Keratinocyte (primary cell): Measurements from ENCODE around the gene MYL7. TPM values are rescaled to one million over a fixed set of nuclear protein-coding genes. Genes with fewer than 3 reads are reported as not detected.

Experiments
- DNase-seq: peaks from one replicate; pipeline ENCODE4 v3.0.0-alpha.2; 2011; ENCODE audit warnings: low read depth, missing footprints, low spot score
- FAIRE-seq: peaks from 2 replicates; lab custom pipeline; 2011; peaks lifted over from hg19 to GRCh38; lab: Jason Lieb, UNC
- H2AFZ ChIP-seq: 2 replicates; pipeline ENCODE4 v1.6.0; 2012; ENCODE audit warnings: low read length, control low read depth, inconsistent platforms; ENCODE audit not compliant: control insufficient read depth
- H3K27ac ChIP-seq: 2 replicates; pipeline ENCODE4 v1.5.1; 2011; ENCODE audit warnings: low read length; ENCODE audit not compliant: control insufficient read depth, insufficient read depth
- H3K27me3 ChIP-seq: 3 replicates; pipeline ENCODE4 v1.6.0; 2011; ENCODE audit warnings: low read length; ENCODE audit not compliant: control insufficient read depth, insufficient read depth; ENCODE audit errors: extremely low read depth
- H3K36me3 ChIP-seq, 2 experiments: 2 replicates in 1 of 2; 3 replicates in 1 of 2; pipeline ENCODE4 v1.5.1; 2011; ENCODE audit warnings: low read length in 2 of 2, mild to moderate bottlenecking in 1 of 2; ENCODE audit not compliant: control insufficient read depth in 2 of 2, insufficient read depth in 2 of 2; ENCODE audit errors: extremely low read depth in 1 of 2
- H3K4me1 ChIP-seq: 3 replicates; pipeline ENCODE4 v1.5.1; 2011; ENCODE audit warnings: low read length; ENCODE audit not compliant: control insufficient read depth, insufficient read depth; ENCODE audit errors: extremely low read depth
- H3K4me2 ChIP-seq: 3 replicates; pipeline ENCODE4 v1.6.0; 2011; ENCODE audit warnings: low read depth, low read length; ENCODE audit not compliant: control insufficient read depth, insufficient read depth; ENCODE audit errors: extremely low read depth
- H3K4me3 ChIP-seq, 3 experiments: fragments of 200-600 bp in 1 of 3; sonication (generic) in 1 of 3; 2 replicates in 2 of 3; 3 replicates in 1 of 3; pipeline ENCODE4 v1.5.1; 2011 to 2016; ENCODE audit warnings: low read length in 3 of 3, mild to moderate bottlenecking in 3 of 3, control low read depth in 2 of 3, inconsistent platforms in 1 of 3, low read depth in 1 of 3, mixed read lengths in 1 of 3, mixed run types in 1 of 3, moderate library complexity in 1 of 3; ENCODE audit not compliant: control insufficient read depth in 2 of 3, insufficient read depth in 2 of 3; ENCODE audit errors: extremely low read depth in 1 of 3
- H3K79me2 ChIP-seq: 2 replicates; pipeline ENCODE4 v1.6.0; 2012; ENCODE audit warnings: low read length; ENCODE audit not compliant: control insufficient read depth, insufficient read depth
- H3K9ac ChIP-seq: 3 replicates; pipeline ENCODE4 v1.6.0; 2011; ENCODE audit warnings: low read length; ENCODE audit not compliant: control insufficient read depth, insufficient read depth; ENCODE audit errors: extremely low read depth
- H3K9me1 ChIP-seq: 3 replicates; pipeline ENCODE4 v1.6.0; 2011; ENCODE audit warnings: low read length; ENCODE audit not compliant: control insufficient read depth, insufficient read depth; ENCODE audit errors: extremely low read depth
- H3K9me3 ChIP-seq: 2 replicates; pipeline ENCODE4 v1.5.1; 2012; ENCODE audit warnings: low read depth, low read length; ENCODE audit not compliant: control insufficient read depth
- H4K20me1 ChIP-seq: 3 replicates; pipeline ENCODE4 v1.6.0; 2011; ENCODE audit warnings: low read length; ENCODE audit not compliant: control insufficient read depth, insufficient read depth; ENCODE audit errors: extremely low read depth
- EZH2 ChIP-seq: IDR thresholded peaks from one replicate; pipeline ENCODE4 v1.6.1; 2012; ENCODE audit warnings: inconsistent platforms, mild to moderate bottlenecking, low read length, moderate library complexity
- dilution Hi-C: fragments of 300-500 bp; cut with MboI; formaldehyde crosslinking; loops from one replicate; pipeline ENCODE4 v1.7.0; 2020; ENCODE audit warnings: low sequenced_read_pairs; ENCODE audit not compliant: extremely low pct_ligation_motif_present
- polyA plus RNA-seq, 5 experiments: library from polyadenylated mRNA; depleted of rRNA in 3 of 5; stranded (reverse) in 3 of 5; stranded (forward) in 1 of 5; unstranded in 1 of 5; fragments of >200 nt; gene quantifications; 1 replicate in 1 of 5; 2 replicates in 3 of 5; 3 replicates in 1 of 5; pipeline versions ENCODE4 v1.2.1 to v1.2.3, GENCODE V29; 2011 to 2012; ENCODE audit warnings: missing spikeins in 2 of 5, low read depth in 1 of 5, low replicate concordance in 1 of 5
- TF ChIP-seq, protein P1 (sequence below), 3 experiments: IDR thresholded peaks in 1 of 3; conservative IDR thresholded peaks in 1 of 3; optimal IDR thresholded peaks in 1 of 3; 2 replicates in 2 of 3; 3 replicates in 1 of 3; pipeline versions ENCODE3 to v1.5.1; 2011; ENCODE audit warnings: low read length in 3 of 3, mild to moderate bottlenecking in 3 of 3, moderate library complexity in 2 of 3, control low read depth in 1 of 3, inconsistent platforms in 1 of 3; ENCODE audit not compliant: insufficient read depth in 2 of 3; ENCODE audit errors: extremely low read depth in 1 of 3

Gene MYL7
- polyA plus RNA-seq, 1 donor (not counting 4 experiments of a cell fraction or from before 2014, with no cell fraction given) = 0.59 TPM

DNA sequence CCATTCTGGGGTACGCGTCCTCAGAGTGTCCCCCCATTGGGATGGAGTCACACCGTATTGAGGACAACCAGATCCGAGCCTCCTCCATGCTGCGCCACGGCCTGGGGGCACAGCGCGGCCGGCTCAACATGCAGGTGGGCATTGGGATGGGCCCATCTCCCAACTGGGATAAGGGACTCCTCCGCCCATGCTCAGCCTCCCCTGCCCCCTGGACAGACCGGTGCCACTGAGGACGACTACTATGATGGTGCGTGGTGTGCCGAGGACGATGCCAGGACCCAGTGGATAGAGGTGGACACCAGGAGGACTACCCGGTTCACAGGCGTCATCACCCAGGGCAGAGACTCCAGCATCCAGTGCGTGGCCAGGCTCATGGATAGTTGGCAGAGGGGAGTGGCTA, 31.1 kb downstream of the MYL7 start:
- Histone ChIP-seq H3K4me2 (no peak overlapping the region), H3K4me1 (peaks cover 7% of the 10 kb centered on the region), H3K9ac (no peak overlapping the region), H3K27me3 (peaks cover 2% of the 10 kb centered on the region), H3K9me3 (no peaks in the 10 kb centered on the region), H3K9me1 (no peaks in the 10 kb centered on the region), H3K79me2 (no peaks in the 10 kb centered on the region), H2AFZ (no peak overlapping the region), H3K4me3 (no peak overlapping the region), H4K20me1 (no peaks in the 10 kb centered on the region), H3K36me3 (peaks cover 2 to 6% of the 10 kb centered on the region in 2 experiments), H3K27ac (no peak overlapping the region)
- TF ChIP-seq, protein P1, sequence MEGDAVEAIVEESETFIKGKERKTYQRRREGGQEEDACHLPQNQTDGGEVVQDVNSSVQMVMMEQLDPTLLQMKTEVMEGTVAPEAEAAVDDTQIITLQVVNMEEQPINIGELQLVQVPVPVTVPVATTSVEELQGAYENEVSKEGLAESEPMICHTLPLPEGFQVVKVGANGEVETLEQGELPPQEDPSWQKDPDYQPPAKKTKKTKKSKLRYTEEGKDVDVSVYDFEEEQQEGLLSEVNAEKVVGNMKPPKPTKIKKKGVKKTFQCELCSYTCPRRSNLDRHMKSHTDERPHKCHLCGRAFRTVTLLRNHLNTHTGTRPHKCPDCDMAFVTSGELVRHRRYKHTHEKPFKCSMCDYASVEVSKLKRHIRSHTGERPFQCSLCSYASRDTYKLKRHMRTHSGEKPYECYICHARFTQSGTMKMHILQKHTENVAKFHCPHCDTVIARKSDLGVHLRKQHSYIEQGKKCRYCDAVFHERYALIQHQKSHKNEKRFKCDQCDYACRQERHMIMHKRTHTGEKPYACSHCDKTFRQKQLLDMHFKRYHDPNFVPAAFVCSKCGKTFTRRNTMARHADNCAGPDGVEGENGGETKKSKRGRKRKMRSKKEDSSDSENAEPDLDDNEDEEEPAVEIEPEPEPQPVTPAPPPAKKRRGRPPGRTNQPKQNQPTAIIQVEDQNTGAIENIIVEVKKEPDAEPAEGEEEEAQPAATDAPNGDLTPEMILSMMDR (optimal IDR thresholded peaks at IDR 0.05 in 1 of 3, IDR thresholded peaks at IDR 0.05 in 1 of 3, conservative IDR thresholded peaks at IDR 0.05 in 1 of 3; ENCODE audit: extremely low read depth in 1 of 3, insufficient read depth in 2 of 3, low read length in 3 of 3) = no peak
- no peak for TF ChIP-seq EZH2
- DNase-seq = no peak
- dilution Hi-C loops = no loop called here
- no peak for FAIRE-seq

DNA sequence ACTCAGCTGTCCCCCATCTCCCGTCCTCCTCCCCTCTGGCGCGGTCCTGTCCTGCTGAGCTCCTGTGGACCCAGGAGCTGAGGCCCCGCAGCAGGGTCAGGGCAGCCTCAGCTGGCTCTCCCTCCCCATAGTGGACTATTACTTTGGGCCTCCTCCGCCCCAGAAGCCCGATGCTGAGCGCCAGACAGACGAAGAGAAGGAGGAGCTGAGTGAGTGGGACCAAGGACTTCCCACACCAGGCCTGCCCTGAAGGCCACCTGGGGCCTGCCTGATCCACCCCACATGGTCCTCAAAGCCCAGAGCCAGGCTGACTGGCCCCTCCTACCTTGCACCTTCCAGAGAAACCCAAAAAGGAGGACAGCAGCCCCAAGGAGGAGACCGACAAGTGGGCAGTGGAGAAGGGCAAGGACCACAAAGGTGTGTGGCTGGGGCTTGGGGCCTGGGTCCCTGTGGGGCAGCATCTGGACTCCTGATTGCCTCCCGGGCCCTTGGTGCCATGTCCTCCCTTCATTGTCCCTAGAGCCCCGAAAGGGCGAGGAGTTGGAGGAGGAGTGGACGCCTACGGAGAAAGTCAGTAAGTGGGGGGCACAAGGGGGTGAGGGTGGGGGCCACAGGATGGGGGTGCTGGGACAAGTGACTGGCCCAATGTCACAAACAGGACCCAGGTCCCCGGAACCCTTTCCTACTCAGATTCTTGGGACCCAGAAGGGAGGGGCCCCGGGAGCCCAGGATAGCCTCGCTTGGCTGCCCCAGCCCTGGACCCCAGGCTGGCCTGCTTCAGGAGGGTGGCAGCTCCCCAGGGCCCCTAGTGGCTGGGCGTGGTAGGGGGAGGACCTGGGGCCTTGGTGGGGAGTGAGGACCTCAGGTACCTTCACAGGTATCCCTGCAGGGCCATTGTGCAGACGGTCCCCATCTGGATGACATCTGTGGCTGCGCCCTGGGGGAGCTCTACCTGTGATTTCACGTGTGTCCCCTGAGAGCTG, 32.1 kb downstream of the MYL7 start:
- H3K79me2 ChIP-seq = no peaks in the 10 kb centered on the region
- peaks cover 10% of the 10 kb centered on the region for H3K4me1 ChIP-seq
- no peak overlapping the region for H3K27ac ChIP-seq
- no peak overlapping the region for H3K4me2 ChIP-seq
- H4K20me1 ChIP-seq = no peaks in the 10 kb centered on the region
- dilution Hi-C loops = no loop called here
- FAIRE-seq = no peak
- DNase-seq = no peak
- TF ChIP-seq, protein P1 (optimal IDR thresholded peaks at IDR 0.05 in 1 of 3, IDR thresholded peaks at IDR 0.05 in 1 of 3, conservative IDR thresholded peaks at IDR 0.05 in 1 of 3; ENCODE audit: extremely low read depth in 1 of 3, insufficient read depth in 2 of 3, low read length in 3 of 3) = peak in 1 of 3 experiments; percentile 13
- no peak for TF ChIP-seq EZH2
- H2AFZ ChIP-seq = no peak overlapping the region
- H3K9me3 ChIP-seq = no peaks in the 10 kb centered on the region
- no peaks in the 10 kb centered on the region for H3K9me1 ChIP-seq
- peaks cover 11% of the 10 kb centered on the region for H3K27me3 ChIP-seq
- no peak overlapping the region for H3K9ac ChIP-seq
- no peaks in the 10 kb centered on the region for H3K36me3 ChIP-seq
- H3K4me3 ChIP-seq = no peak overlapping the region
